Activated T-helper 9 cell treated with anti-CD3 and anti-CD28 coated beads, Interleukin-2, amount 50 U/mL, for 16 hours (primary cell): Measurements from ENCODE around the gene TECR.
A peak's percentile ranks its signal among the peaks of the same experiment; 100 is the strongest.

Experiments
- DNase-seq: peaks from one replicate; pipeline ENCODE4 v3.0.0-alpha.2; 2020; ENCODE audit warnings: low read depth

TECR gene

DNA sequence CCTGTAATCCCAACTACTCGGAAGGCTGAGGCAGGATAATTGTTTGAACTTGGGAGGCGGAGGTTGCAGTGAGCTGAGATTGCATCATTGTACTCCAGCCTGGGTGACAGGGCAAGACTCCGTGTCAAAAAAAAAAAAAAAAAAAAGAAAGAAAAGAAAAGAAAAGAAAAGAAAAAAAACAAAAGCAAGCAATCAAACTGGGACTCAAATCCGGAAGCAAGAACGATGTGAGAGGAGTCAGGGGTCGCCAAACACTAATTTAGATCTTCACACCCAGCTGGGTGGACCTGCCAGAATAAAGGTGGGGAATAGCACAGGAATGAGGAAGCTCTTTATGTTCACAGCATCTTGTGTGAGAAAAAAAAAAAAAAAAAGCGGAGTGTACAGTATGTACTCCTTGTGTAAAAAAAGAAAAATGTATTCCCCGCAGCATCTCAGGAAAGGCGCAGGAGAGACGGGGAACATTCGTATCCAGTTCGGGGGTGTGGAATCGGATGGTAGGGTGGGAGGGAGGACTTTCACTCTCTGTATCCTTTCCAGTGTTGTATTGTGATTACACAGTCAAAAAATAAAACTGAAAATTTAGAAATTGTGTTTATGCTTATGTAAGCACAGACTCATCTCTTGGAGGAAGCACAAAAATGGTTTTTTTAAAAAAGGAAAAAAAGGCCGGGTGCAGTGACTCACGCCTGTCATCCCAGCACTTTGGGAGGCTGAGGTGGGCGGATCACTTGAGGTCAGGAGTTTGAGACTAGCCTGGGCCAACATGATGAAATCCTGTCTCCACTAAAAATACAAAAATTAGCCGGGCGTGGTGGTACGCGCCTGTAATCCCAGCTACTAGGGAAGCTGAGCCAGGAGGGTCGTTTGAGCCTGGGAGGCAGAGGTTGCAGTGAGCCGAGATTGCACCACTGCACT lies 18.8 kb upstream of the TECR start:
- no peak for DNase-seq

GRCh38 chr19:14511229-14511593 lies 18.2 kb upstream of the TECR start:
- DNase-seq = no peak

DNA sequence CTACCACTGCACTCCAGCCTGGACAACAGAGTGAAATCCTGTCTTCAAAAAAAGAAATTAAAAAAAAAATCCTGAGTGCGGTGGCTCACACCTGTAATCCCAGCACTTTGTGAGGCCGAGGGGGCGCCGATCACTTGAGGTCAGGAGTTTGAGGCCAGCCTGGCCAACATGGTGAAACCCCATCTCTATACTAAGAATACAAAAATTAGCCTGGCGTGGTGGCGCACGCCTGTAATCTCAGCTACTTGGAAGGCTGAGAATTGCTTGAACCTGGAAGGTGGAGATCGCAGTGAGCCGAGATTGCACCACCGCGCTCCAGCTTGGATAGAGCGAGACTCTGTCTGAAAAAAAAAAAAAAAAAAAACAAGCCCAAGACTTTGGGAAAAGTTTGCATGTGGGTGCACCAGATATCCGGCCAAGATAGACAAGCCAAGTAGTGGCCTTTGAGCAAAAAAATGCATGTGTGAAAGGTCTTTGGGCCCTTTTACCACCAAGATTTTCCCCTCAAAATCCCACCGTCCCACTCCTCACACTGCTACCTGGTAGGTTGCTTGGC lies 16.9 kb upstream of the TECR start:
- no peak for DNase-seq

DNA sequence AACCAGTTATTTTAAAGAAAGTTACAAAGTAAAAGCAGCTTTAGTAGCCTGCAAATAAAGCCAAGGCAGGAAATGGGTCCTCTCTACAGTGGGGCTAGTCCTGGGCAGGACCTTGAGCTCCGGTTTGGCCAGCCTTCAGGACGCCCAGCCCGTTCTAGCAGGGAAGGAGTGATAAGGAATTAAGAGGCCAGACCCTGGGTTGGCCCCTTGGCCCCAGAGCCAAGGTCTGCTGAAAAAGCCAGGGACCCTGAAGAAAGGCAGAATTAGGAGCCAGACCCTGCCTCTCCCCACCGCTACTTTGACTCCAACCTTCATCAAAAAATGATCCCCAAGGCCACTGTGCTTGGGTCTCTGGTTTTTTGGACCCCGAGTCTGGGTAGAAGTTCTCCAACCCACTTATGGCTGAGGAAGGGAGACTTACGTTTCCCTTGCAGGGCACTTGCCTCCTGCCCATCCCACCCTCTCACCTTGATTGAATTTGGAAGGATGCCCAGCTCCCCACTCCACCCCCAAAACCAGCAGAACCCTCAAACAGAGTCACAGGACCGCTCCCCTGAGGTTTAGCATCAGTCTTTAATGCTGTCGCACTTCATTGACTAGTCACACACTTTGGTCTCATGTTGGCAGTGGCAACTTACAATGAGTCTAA lies 15.1 kb upstream of the TECR start:
- no peak for DNase-seq

DNA sequence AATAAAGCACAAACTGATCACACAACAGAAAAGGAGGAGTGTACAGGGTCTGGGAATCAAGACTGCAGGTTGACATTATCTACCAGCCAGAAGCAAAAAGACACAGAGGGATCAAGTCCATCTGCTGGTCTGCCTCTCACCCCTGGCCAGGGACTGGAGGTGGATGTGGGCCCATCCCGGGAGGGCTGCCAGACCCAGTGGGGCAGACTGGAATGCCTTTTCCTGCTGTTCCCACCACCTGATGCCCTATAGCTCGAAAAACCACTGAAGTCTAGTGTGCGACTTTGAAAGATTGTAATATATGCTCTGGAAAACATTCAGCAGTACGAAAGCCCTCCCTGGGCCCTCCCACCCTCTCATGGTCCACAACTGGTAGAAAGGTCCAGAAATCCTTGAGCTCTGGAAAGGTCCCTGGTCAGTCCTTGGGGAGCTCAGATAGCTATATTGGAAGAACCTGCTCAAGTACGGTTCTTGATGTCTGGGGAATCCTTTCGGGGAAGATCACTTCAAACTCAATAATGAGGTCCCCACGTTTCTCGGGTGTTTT lies 13.8 kb upstream of the TECR start:
- no peak for DNase-seq

- DNase-seq = no peak
Measured at GRCh38 chr19:14516048-14516534, 13.3 kb upstream of the TECR start.

- no peak for DNase-seq
Measured at GRCh38 chr19:14516746-14517438, 12.5 kb upstream of the TECR start.

DNA sequence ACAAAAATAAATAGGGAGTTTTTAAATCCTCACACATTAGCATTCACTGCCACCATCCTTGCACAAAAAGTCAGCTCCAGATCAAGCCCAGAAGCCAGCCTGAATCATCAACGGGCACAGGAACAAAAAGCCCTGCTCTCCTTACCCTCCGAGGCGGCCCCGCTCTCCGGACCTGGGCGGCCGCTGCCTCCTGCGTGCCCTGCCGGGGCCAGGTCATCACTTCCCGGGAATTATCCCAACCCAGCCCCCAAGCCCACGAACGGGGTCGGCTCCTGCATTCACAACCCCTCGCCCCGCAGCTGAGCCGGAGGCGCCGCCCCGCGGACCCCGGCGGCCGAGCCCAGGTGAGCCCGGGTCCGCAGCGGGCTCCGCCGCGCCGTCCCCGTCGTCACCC lies 12.0 kb upstream of the TECR start:
- DNase-seq = no peak

DNA sequence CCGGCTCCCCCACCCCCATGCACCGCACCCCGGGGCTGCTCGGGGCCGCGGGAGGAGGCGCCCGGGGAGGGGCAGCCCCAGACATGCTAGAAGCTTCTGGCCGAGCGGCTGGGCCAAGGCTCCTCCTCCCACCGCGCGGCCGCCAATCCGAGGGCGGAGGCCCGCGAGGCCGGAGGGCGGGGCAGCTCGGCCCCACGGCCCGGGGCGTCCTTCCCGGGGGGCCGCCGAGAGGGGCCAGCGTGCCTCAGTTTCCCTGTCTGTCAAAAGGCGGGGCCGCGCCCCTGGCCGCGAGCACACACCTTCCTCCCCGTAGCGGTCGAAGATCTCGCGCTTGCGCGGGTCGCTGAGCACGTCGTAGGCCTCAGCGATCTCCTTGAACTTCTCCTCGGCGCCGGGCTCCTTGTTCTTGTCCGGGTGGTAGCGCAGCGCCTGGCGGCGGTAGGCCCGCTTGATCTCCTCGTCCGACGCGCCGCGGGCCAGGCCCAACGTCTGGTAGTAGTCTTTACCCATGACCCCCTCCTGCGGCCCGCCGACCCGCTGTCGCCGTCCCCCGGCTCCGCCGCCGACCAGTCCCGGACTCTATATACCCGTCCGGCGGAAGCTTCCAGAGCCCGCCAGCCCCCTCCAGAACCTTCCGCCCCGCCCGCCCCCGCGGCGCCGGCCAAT lies 11.4 kb upstream of the TECR start, which contains the start of gene DNAJB1:
TSS of gene DNAJB1 (minus strand) at position 558 of the 666 bp plus-strand sequence. CDS start at position 510, 48 bp downstream.
- DNase-seq = peak; percentile 59

DNA sequence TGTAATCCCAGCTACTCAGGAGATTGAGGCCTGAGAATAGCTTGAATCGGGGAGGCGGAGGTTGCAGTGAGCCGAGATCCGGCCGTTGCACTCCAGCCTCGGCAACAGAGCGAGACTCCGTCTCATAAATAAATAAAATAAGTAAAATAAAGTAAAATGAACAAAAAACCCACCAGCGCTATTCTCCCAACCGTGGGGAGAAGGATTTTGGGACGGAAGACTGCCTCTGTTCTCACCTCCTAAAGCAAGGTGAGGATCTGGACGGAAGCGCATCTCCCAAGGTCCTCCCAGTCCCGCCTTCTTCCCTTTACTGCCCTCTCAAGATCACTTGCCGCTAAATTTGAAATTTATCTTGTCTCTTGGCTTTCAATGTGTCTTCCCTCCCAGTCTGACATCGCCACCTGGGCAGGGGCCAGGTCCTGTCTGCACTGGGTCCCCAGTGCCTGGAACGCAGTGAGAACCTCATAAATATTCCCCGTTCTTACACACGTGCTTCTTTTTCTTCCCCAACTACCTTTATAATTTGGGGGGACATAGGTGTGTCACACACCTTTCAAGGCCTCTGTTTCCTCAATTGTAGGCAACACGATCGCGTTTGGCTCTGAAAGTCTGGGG lies 10.0 kb upstream of the TECR start:
- no peak for DNase-seq

- DNase-seq = no peak
Measured at GRCh38 chr19:14519860-14520407, 9.5 kb upstream of the TECR start.

DNA sequence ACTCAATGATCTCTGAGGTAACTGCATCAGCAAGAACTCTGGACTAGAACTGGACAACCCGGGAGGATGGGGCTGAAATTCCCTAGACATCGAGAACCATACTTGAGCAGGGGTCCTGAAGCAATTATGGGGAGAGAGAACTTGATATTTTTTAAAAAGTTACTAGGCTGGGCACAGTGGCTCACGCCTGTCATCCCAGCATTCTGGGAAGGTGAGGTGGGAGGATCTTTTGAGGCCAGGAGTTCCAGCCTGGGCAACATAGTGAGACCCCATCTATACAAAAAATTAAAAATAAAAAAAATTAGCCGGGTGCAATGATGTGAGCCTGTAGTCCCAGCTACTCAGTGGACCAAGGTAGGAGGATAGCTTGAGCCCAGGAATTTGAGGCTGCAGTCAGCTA lies 8.9 kb upstream of the TECR start:
- DNase-seq = no peak

GRCh38 chr19:14525729-14526128 lies 3.7 kb upstream of the TECR start:
- DNase-seq = no peak

- DNase-seq = no peak
Measured at GRCh38 chr19:14526423-14526822, 3.0 kb upstream of the TECR start.

DNA sequence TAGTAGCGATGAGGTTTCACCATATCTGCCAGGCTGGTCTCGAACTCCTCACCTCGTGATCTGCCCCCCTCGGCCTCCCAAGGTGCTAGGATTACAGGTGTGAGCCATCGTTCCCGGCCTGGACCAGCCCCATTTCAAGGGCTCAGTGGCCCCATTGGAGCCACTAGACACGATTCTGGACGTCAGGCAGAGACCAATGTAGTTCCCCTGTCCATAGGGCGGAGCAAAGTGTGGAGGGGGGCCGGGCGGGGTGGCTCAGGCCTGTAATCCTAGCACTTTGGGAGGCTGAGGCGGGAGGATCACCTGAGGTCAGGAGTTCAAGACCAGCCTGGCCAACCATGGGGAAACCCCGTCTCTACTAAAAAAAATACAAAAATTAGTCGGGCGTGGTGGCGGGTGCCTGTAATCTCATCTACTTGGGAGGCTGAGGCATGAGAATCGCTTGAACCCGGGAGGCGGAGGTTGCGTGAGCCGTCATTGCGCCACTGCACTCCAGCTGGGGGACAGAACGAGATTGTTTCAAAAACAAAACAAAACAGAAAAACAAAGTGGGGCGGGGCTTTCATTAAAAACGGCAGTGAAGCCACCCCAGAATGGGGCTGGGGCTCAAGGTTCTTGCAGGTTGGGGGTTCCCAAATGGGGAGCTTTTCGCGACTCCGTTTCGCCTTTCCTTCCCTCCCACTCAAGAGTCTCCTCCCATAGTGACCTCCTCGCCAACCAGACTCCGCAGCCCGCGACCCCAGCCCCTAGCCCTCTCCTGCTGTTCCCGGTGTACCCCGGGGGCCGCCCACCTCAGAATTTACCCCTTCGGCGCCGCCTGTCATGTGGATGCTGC lies 758 bp upstream of the TECR start:
- no peak for DNase-seq

GRCh38 chr19:14530005-14530348 lies 583 bp downstream of the TECR start:
- DNase-seq = no peak

DNA sequence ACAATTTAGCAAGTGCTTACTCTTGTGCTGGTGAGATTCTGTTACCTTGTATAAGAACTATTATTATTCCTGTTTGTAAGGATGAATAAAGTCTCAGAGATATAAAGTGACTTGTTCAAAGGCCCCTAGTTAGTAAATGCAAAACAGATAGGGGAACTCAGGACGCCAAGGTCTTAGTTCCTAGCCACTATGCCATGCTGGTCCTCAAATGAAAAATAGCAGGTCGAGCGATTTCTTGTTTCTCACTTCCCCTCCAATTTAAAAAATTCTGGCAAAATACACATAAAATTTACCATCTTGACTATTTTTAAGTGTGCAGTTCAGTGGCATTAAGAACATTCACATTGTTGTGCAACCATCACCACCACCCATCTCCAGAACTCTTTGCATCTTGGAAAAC lies 1.1 kb downstream of the TECR start:
- no peak for DNase-seq

DNA sequence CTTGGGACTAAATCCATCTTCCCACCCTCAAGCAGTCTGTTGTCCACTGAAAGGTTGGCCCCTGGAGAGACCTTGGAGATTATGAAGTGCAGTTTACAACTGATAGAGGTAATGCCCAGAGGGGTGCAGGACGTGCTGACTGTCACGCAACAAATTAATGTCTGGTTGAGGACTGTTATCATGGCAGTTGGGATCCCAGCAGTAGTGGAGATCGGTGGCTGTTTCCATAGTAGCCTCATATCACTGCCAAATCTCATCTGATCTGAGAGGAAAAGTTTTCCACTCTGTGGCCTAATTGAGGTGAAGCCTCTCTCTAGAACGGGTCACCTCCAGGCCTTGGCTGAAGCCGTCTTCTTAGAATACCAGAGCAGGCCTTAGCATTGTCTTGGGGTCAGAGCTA lies 4.1 kb downstream of the TECR start:
- DNase-seq = no peak

DNA sequence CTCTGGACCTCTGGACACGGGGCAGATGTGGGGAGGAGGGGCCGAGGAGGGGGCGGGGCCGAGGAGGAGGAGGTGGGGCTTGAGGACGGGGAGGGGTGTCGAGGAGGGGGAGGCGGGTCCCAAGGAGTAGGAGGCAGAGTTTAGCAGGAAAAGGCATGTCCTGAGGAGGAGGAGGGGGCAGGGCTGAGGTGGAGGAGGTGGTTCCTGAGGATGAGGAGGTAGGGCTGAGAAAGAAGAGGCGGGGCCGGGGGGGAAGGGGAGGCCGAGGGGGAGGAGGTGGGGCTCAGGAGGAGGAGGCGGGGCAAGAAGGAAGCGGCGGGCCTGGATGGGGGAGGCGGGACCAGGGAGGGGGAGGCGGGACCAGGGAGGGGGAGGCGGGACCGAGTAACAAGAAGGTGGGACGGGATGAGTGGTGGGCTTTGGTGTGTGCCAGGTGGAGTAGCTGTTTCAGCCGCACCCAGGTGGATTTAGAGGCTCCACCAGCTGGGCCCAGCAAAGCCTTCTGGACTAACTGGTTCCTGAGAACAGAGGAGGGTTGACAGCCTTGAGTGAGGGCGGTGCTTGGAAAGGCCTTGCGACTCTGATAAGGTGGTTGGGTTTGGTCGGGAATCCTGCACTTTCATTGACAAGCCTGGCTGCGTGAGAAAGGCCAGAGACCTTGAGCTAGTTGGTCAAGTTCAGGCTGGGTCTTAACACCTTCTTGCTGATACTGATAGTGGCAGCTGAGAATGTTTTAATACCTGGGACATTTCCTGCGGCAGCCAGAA lies 7.7 kb downstream of the TECR start:
- DNase-seq = no peak
